Measurements from ENCODE around the gene TRIM62. TPM values are rescaled to one million over a fixed set of nuclear protein-coding genes. Genes with fewer than 3 reads are reported as not detected.

The TRIM62 gene
- total RNA-seq = 1 to 10 TPM; 2.7 to 6.3 (median 3.6) TPM

DNA sequence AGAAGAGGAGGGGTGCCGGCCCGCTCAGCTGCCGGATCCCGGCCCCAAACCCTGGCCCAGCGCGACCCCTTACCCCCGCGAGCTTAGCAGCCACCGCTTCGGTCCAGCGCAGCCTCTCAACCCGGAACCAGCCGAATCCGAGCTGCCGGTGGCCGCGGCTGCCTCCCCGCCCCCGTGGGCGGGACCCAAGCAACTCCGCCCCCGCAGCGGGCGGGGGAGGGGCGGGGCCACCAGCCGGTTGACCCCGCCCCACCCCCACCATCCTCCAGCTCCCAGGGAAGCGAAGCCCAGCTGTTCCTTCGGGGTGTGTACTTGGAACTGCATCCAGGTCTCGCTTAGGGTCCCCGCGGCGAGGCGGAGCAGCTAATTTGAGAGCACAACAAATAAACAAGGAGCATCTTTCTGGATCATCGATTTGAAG is at the start of gene TRIM62:
TRIM62 (minus strand) TSS at position 123 of the 421 bp plus-strand sequence. CDS start 611 bp downstream, outside the sequence.
- peak; percentile 73 for DNase-seq (ENCODE audit: low spot score)
- TF ChIP-seq, protein P1, sequence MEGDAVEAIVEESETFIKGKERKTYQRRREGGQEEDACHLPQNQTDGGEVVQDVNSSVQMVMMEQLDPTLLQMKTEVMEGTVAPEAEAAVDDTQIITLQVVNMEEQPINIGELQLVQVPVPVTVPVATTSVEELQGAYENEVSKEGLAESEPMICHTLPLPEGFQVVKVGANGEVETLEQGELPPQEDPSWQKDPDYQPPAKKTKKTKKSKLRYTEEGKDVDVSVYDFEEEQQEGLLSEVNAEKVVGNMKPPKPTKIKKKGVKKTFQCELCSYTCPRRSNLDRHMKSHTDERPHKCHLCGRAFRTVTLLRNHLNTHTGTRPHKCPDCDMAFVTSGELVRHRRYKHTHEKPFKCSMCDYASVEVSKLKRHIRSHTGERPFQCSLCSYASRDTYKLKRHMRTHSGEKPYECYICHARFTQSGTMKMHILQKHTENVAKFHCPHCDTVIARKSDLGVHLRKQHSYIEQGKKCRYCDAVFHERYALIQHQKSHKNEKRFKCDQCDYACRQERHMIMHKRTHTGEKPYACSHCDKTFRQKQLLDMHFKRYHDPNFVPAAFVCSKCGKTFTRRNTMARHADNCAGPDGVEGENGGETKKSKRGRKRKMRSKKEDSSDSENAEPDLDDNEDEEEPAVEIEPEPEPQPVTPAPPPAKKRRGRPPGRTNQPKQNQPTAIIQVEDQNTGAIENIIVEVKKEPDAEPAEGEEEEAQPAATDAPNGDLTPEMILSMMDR (IDR thresholded peaks at IDR 0.05) = no peak
- peak; percentile 76 for ATAC-seq (ENCODE audit: low FRiP score)

- ATAC-seq (ENCODE audit: low FRiP score) (no peak), DNase-seq (ENCODE audit: low spot score) (no peak)
- TF ChIP-seq, protein P1 (IDR thresholded peaks at IDR 0.05) = no peak
Measured at GRCh38 chr1:33231166-33231565, 49.3 kb upstream of the TRIM62 start.

DNA sequence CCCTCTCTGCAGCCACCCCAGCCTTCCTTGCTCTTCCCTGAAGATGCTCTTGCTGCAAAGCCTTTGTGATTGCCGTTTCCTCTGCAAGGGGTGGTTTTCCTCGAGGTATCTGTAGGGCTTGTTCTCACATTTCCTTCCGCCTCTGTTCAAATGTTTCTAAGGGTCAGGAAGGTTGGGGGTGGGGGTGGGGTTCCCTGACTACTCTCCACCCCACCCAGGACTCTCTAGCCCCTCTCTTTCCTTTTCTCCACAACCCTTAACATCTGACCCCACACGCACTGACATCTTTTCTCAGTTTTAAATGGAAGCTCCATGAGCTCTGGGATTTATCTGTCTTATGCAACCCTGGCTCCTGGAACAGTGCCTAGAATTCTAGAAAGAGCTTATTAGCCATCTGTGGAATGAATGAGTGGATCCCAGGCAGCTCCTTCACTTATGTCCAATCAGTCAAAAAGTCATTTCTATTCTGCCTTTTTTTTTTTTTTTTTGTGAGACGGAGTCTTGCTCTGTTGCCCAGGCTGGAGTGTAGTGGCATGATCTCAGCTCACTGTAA is 47.2 kb upstream of the TRIM62 start:
- DNase-seq (ENCODE audit: low spot score) (peak; percentile 43), ATAC-seq (ENCODE audit: low FRiP score) (peak; percentile 72)
- TF ChIP-seq, protein P1 (IDR thresholded peaks at IDR 0.05) = no peak

GRCh38 chr1:33225586-33225985 is 43.7 kb upstream of the TRIM62 start:
- DNase-seq (ENCODE audit: low spot score) (no peak), ATAC-seq (ENCODE audit: low FRiP score) (no peak)
- TF ChIP-seq, protein P1 (IDR thresholded peaks at IDR 0.05) = no peak

- TF ChIP-seq, protein P1 (IDR thresholded peaks at IDR 0.05) = no peak
- ATAC-seq (ENCODE audit: low FRiP score) (no peak), DNase-seq (ENCODE audit: low spot score) (no peak)
Measured at GRCh38 chr1:33224166-33224707, 42.4 kb upstream of the TRIM62 start.

- TF ChIP-seq, protein P1 (IDR thresholded peaks at IDR 0.05) = no peak
- DNase-seq (ENCODE audit: low spot score) (no peak), ATAC-seq (ENCODE audit: low FRiP score) (peak; percentile 41)
Measured at GRCh38 chr1:33222381-33222780, 40.5 kb upstream of the TRIM62 start.

- TF ChIP-seq, protein P1 (IDR thresholded peaks at IDR 0.05) = no peak
- DNase-seq (ENCODE audit: low spot score) (no peak), ATAC-seq (ENCODE audit: low FRiP score) (peak; percentile 71)
Measured at GRCh38 chr1:33221385-33221758, 39.5 kb upstream of the TRIM62 start.

All from omental fat pad (tissue), 4 donors.